Trophoblast cell (in vitro differentiated cells and primary cell): ENCODE results near the gene ZMYND19.

Source experiments
- DNase-seq, 2 donors: peaks; one replicate each; pipeline ENCODE4 v3.0.0-alpha.2; 2016
- H2AFZ ChIP-seq: 2 replicates; pipeline ENCODE4 v1.6.1; 2013; ENCODE audit warnings: low read length, moderate library complexity, mild to moderate bottlenecking; ENCODE audit not compliant: insufficient read depth, poor library complexity
- H2AK5ac ChIP-seq: 2 replicates; pipeline ENCODE4 v1.6.1; 2013; ENCODE audit warnings: mild to moderate bottlenecking, low read length
- H2BK120ac ChIP-seq: 2 replicates; pipeline ENCODE4 v1.6.1; 2013; ENCODE audit warnings: low read length, mild to moderate bottlenecking, moderate library complexity; ENCODE audit not compliant: insufficient read depth, poor library complexity
- H2BK12ac ChIP-seq: 2 replicates; pipeline ENCODE4 v1.6.1; 2013; ENCODE audit warnings: mild to moderate bottlenecking, low read length, moderate library complexity
- H2BK5ac ChIP-seq: 2 replicates; pipeline ENCODE4 v1.6.1; 2013; ENCODE audit warnings: low read length, low read depth, moderate library complexity, mild to moderate bottlenecking; ENCODE audit not compliant: poor library complexity
- H3K14ac ChIP-seq: 2 replicates; pipeline ENCODE4 v1.6.1; 2013; ENCODE audit warnings: mild to moderate bottlenecking, low read length
- H3K18ac ChIP-seq: 2 replicates; pipeline ENCODE4 v1.6.1; 2013; ENCODE audit warnings: mild to moderate bottlenecking, low read length
- H3K23ac ChIP-seq: 2 replicates; pipeline ENCODE4 v1.6.1; 2013; ENCODE audit warnings: low read length
- H3K27ac ChIP-seq: 2 replicates; pipeline ENCODE4 v1.5.1; 2013; ENCODE audit warnings: low read depth, mild to moderate bottlenecking, inconsistent platforms, low read length, moderate library complexity
- H3K27me3 ChIP-seq: 2 replicates; pipeline ENCODE4 v1.6.1; 2013; ENCODE audit warnings: inconsistent platforms, mild to moderate bottlenecking, low read length, moderate library complexity; ENCODE audit not compliant: insufficient read depth
- H3K36me3 ChIP-seq, 2 experiments: 1 replicate in 1 of 2; 2 replicates in 1 of 2; pipeline ENCODE4 v1.6.1; 2013; ENCODE audit warnings: low read length in 2 of 2, mild to moderate bottlenecking in 2 of 2, moderate library complexity in 1 of 2; ENCODE audit not compliant: insufficient read depth in 2 of 2, control insufficient read depth in 1 of 2
- H3K4ac ChIP-seq: 2 replicates; pipeline ENCODE4 v1.6.1; 2013; ENCODE audit warnings: low read depth, mild to moderate bottlenecking, low read length, moderate library complexity
- H3K4me1 ChIP-seq, 2 experiments: 1 replicate in 1 of 2; 2 replicates in 1 of 2; pipeline ENCODE4 v1.6.1; 2013; ENCODE audit warnings: low read length in 2 of 2, mild to moderate bottlenecking in 2 of 2, moderate library complexity in 1 of 2; ENCODE audit not compliant: insufficient read depth in 2 of 2, control insufficient read depth in 1 of 2
- H3K4me2 ChIP-seq: 2 replicates; pipeline ENCODE4 v1.6.1; 2013; ENCODE audit warnings: inconsistent platforms, mild to moderate bottlenecking, low read length, moderate library complexity
- H3K4me3 ChIP-seq: 2 replicates; pipeline ENCODE4 v1.5.1; 2013; ENCODE audit warnings: mild to moderate bottlenecking, low read depth, low read length, inconsistent platforms
- H3K79me1 ChIP-seq: one replicate; pipeline ENCODE4 v1.6.1; 2013; ENCODE audit warnings: low read length
- H3K79me2 ChIP-seq: 2 replicates; pipeline ENCODE4 v1.6.1; 2013; ENCODE audit warnings: low read length, mild to moderate bottlenecking; ENCODE audit not compliant: control insufficient read depth, insufficient read depth, poor library complexity
- H3K9ac ChIP-seq: 2 replicates; pipeline ENCODE4 v1.6.1; 2013; ENCODE audit warnings: mild to moderate bottlenecking, low read length
- H3K9me3 ChIP-seq: 2 replicates; pipeline ENCODE4 v1.6.1; 2013; ENCODE audit warnings: low read depth, mild to moderate bottlenecking, control low read depth, inconsistent platforms, low read length; ENCODE audit not compliant: insufficient read depth
- H4K12ac ChIP-seq: 2 replicates; pipeline ENCODE4 v1.6.1; 2013; ENCODE audit warnings: low read depth, mild to moderate bottlenecking, low read length, moderate library complexity
- H4K8ac ChIP-seq: 2 replicates; pipeline ENCODE4 v1.6.1; 2013; ENCODE audit warnings: low read depth, mild to moderate bottlenecking, low read length, moderate library complexity
- H4K91ac ChIP-seq: one replicate; pipeline ENCODE4 v1.6.1; 2013; ENCODE audit warnings: low read depth, mild to moderate bottlenecking, low read length, moderate library complexity
- WGBS: extraction: QIAGEN DNeasy Blood & Tissue Kit; methylation state at CpG from one replicate; pipeline ENCODE4 v1.1.7; 2013; ENCODE audit warnings: missing lambda C conversion rate; ENCODE audit not compliant: insufficient read length, insufficient coverage; ENCODE audit errors: extremely low coverage; 5-methylcytosine and 5-hydroxymethylcytosine counted together

Gene ZMYND19

GRCh38 chr9:137612741-137613142, 22.4 kb upstream of the ZMYND19 start:
- Histone ChIP-seq H3K4ac (peak overlapping the region; percentile 4), H3K23ac (no peak overlapping the region), H3K4me1 (peaks cover 23 to 26% of the 10 kb centered on the region in 2 experiments), H3K79me1 (peaks cover 20% of the 10 kb centered on the region), H3K27ac (peak overlapping the region; percentile 71), H3K18ac (peak overlapping the region; percentile 11), H3K27me3 (no peaks in the 10 kb centered on the region), H4K91ac (peak overlapping the region; percentile 92), H2BK12ac (peak overlapping the region; percentile 20), H3K4me3 (no peak overlapping the region), H3K36me3 (peaks cover 33% of the 10 kb centered on the region in 2 experiments), H3K9me3 (peaks cover 1% of the 10 kb centered on the region), H3K9ac (no peak overlapping the region), H2AFZ (peak overlapping the region; percentile 52), H4K8ac (peak overlapping the region; percentile 78), H2BK5ac (peak overlapping the region; percentile 24), H2AK5ac (peak overlapping the region; percentile 75), H4K12ac (peak overlapping the region; percentile 37), H3K14ac (peak overlapping the region; percentile 54), H3K4me2 (peak overlapping the region; percentile 38), H3K79me2 (peaks cover 2% of the 10 kb centered on the region), H2BK120ac (peak overlapping the region; percentile 50)
- DNase-seq = peak in 1 of 2 donors; percentile 17
- WGBS = no CpG with 5 or more reads among the region's 8 CpGs

GRCh38 chr9:137611623-137612609, 21.6 kb upstream of the ZMYND19 start:
- Histone ChIP-seq H2AK5ac (peak overlapping the region; percentile 75), H3K4me1 (peaks cover 20 to 23% of the 10 kb centered on the region in 2 experiments), H3K79me2 (peaks cover 2% of the 10 kb centered on the region), H3K9me3 (peaks cover 1% of the 10 kb centered on the region), H3K23ac (no peak overlapping the region), H3K18ac (peak overlapping the region; percentile 63), H3K79me1 (peaks cover 20% of the 10 kb centered on the region), H4K91ac (peak overlapping the region; percentile 92), H3K27ac (peak overlapping the region; percentile 93), H2BK120ac (peak overlapping the region; percentile 62), H3K4me2 (peak overlapping the region; percentile 38), H3K9ac (no peak overlapping the region), H3K27me3 (no peaks in the 10 kb centered on the region), H2BK5ac (peak overlapping the region; percentile 67), H4K8ac (peak overlapping the region; percentile 78), H3K4me3 (no peak overlapping the region), H3K36me3 (peaks cover 33% of the 10 kb centered on the region in 2 experiments), H2BK12ac (peak overlapping the region; percentile 61), H3K4ac (peak overlapping the region; percentile 14), H4K12ac (peak overlapping the region; percentile 37), H3K14ac (peak overlapping the region; percentile 72), H2AFZ (peak overlapping the region; percentile 52)
- DNase-seq = peak; percentile 97 to 98
- no CpG with 5 or more reads among the region's 21 CpGs for WGBS

GRCh38 chr9:137610944-137611343, 20.6 kb upstream of the ZMYND19 start:
- H4K8ac ChIP-seq = no peak overlapping the region
- peaks cover 21% of the 10 kb centered on the region for H3K79me1 ChIP-seq
- H3K23ac ChIP-seq = no peak overlapping the region
- no peak overlapping the region for H2AK5ac ChIP-seq
- H3K14ac ChIP-seq = no peak overlapping the region
- peaks cover 26 to 27% of the 10 kb centered on the region in 2 experiments for H3K36me3 ChIP-seq
- DNase-seq = no peak
- no peak overlapping the region for H3K4me3 ChIP-seq
- peak overlapping the region; percentile 11 for H3K27ac ChIP-seq
- no peak overlapping the region for H3K9ac ChIP-seq
- WGBS = no CpG with 5 or more reads among the region's 6 CpGs
- H2BK120ac ChIP-seq = peak overlapping the region; percentile 20
- H2AFZ ChIP-seq = no peak overlapping the region
- no peaks in the 10 kb centered on the region for H3K27me3 ChIP-seq
- H4K91ac ChIP-seq = no peak overlapping the region
- H3K18ac ChIP-seq = peak overlapping the region; percentile 4
- H3K9me3 ChIP-seq = no peaks in the 10 kb centered on the region
- H4K12ac ChIP-seq = no peak overlapping the region
- H2BK12ac ChIP-seq = no peak overlapping the region
- no peak overlapping the region for H2BK5ac ChIP-seq
- no peak overlapping the region for H3K4me2 ChIP-seq
- H3K79me2 ChIP-seq = peaks cover 4% of the 10 kb centered on the region
- peaks cover 30 to 32% of the 10 kb centered on the region in 2 experiments for H3K4me1 ChIP-seq
- no peak overlapping the region for H3K4ac ChIP-seq

- H4K12ac ChIP-seq = no peak overlapping the region
- no peak overlapping the region for H2AFZ ChIP-seq
- peak overlapping the region; percentile 20 for H3K4ac ChIP-seq
- no peak overlapping the region for H3K9ac ChIP-seq
- H2AK5ac ChIP-seq = no peak overlapping the region
- no peak overlapping the region for H3K4me3 ChIP-seq
- H3K27me3 ChIP-seq = no peaks in the 10 kb centered on the region
- H3K4me1 ChIP-seq = peaks cover 19 to 24% of the 10 kb centered on the region in 2 experiments
- peaks cover 15% of the 10 kb centered on the region for H3K79me1 ChIP-seq
- H4K8ac ChIP-seq = no peak overlapping the region
- WGBS = no CpG with 5 or more reads among the region's 17 CpGs
- no peak overlapping the region for H3K23ac ChIP-seq
- H4K91ac ChIP-seq = no peak overlapping the region
- no peak overlapping the region for H2BK120ac ChIP-seq
- no peak overlapping the region for H2BK5ac ChIP-seq
- no peak overlapping the region for H3K18ac ChIP-seq
- H3K9me3 ChIP-seq = peaks cover 2% of the 10 kb centered on the region
- H3K4me2 ChIP-seq = no peak overlapping the region
- peaks cover 6% of the 10 kb centered on the region for H3K79me2 ChIP-seq
- H3K27ac ChIP-seq = no peak overlapping the region
- peak; percentile 21 to 30 for DNase-seq
- H3K36me3 ChIP-seq = peaks cover 0 to 2% of the 10 kb centered on the region in 2 experiments
- H3K14ac ChIP-seq = no peak overlapping the region
- no peak overlapping the region for H2BK12ac ChIP-seq
Observed at GRCh38 chr9:137607141-137607857, 17.0 kb upstream of the ZMYND19 start.
